Stimulated activated CD8-positive, alpha-beta memory T cell treated with anti-CD3 and anti-CD28 coated beads, Interleukin-12 subunit alpha, Interleukin-12 subunit beta, amount 100 ng/mL, for 24 hours (primary cell): Measurements from ENCODE around the gene ELP1.
"Not testable (repeated sequence)": the region's sequence is repeated elsewhere in the genome, so short reads cannot be mapped to it uniquely, and the experiment has no call there.

Experiments used
- DNase-seq: peaks from one replicate; pipeline ENCODE4 v3.0.0-alpha.2; 2020; ENCODE audit errors: extremely low read depth

ELP1 gene

DNA sequence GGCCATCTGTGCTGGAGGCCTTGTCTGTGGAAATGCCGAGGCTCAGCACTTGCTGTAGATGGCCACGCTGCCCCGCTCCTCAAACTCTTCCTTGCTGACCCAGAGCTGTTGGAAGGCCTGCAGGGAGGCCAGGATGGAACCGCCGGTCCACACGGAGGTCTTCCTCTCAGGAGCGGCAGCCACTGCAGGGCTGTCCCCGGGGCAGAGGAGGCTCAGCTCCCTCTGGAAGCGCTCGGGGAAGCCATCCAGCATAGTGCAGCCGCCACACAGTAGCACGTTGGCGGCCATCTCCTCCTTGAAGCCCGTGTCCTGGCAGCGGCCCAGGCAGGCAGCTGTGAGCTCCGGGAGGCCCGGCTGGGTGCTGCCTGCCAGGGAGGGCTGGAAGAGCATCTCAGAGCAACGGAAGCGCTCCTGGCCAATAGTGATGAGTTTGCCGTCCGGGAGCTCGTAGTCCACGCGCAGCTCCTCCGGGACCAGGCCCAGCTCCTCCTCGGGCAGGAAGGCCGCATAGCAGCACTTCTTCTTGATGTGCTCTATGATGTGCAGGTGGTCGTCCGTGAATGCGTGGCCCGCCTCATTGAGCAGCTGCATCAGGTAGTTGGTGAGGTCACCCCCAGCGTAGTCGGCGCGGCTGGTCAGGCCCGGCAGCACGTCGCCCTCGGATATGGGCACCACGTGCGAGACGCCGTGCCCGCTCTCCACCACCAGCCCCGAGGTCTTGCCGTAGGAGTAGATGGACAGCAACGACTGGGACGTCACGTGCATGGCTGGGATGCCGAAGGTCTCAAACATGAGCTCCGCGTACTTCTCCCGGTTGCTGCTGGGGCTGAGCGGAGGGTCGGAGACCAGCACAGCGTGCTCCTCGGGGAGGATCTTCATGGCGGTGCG lies 79.0 kb downstream of the ELP1 start:
- DNase-seq = no peak

DNA sequence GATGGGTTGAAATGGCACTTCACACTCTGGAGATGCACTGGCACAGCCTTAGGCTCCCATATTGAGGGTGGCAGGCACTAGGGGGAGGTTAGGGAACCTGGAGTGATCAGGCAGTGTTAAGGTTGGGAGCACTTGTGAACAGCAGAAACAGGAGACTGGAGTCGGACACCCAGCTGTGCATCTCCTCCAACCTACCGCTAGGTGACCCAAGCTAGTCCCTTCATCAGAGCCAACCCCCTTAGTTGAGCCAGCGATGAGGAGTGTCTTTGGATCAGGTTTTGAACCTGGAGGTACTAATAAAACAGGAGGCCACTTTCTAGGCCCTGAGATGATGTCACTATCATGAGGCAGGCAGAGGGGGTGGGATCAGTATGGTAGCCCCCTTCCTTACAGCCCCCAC lies 79.8 kb downstream of the ELP1 start:
- DNase-seq = no peak

DNA sequence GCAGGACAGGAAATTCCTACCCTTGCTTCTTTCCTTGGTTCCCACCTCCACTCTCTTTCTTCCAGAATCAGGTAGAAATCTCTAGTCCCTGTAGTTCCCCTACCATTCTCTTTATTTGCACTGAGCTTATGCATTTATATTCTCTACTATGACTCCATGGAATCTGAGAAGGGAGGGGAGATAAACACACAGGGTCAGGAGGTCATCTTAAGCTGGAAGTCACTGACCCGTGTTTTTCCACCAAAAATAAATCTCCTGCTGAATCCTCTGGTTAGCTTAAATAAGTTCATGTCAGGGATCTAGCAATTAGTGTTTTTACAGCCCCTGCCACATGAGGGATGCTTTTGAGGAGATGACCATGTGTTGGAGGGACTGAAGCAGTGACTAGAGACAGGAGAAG lies 81.8 kb downstream of the ELP1 start:
- DNase-seq = no peak

DNA sequence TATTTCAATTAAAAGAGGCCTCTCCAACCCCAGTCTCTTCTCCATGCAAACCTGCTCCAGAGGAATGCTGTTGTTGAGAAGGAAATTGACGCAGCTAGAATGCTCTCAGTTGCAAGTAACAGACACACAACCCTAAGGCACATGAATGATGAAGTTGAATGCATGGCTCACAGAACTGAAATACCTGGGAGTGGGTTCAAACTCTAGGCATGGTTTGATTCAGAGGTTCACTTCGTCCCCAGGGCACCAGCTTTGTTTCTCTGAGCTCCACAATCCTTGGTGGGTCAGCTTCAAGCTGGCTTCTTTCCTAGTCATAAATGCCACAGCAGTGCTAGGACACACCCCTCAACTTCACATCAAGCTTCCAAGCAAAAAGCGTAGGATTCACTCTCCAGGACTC lies 82.8 kb downstream of the ELP1 start:
- DNase-seq = no peak

DNA sequence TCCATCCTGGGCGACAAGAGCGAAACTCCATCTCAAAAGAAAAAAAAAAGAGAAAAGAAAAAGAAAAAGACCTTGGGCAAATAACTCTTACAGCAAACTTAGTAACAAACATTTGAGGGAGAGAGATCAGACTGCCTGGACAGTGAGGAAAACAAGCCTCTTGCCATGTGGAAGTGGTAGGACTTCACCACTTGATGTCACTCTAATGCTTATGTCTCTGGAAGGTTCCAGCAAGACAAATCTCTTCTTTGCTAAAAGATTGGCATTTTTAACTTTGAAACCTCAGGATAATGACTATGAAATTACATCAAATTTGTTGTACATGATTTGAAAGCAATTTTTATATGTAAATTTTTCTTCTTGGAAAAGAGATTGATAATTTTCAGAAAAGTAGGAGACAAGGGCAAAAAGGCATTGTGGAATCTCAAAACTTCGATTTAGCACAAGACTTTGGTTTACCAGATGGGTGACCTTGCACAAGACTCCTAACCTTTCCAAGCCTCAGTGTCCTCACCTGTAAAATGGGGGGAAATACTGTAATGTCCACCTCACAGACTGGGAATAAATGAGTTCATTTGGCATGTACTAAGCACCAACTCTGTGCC lies 83.5 kb downstream of the ELP1 start:
- DNase-seq = no peak

DNA sequence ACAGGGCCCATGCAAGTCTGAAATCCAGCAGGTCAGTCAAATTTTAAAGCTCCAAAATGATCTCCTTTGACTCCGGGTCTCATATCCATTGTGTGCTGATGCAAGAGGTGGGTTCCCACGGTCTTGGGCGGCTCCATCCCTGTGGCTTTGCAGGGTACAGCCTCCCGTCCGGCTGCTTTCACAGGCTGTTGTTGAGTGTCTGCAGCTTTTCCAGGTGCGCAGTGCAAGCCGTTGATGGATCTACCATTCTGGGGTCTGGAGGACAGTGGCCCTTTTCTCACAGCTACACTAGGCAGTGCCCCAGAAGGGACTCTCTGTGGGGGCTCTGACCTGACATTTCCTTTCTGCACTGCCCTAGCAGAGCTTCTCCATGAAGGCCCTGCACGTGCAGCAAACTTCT lies 85.6 kb downstream of the ELP1 start:
- not testable (repeated sequence) for DNase-seq

DNA sequence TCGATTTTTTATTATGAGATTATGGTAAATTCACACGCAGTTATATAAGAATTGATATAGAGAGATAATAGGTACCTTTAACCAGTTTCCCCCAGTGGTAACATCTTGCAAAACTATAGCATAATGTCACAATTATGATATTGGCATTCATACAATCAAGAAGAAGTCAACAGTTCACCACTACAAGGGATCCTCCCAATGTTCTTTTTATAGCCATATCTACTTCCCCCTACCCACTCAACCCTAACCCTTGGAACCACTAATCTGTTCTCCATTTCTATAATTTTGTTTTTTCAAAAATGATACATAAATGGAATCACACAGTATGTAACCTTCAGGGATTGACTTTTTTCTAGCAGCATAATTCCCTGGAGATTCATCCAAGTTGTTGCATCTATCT lies 88.0 kb downstream of the ELP1 start:
- DNase-seq = no peak

DNA sequence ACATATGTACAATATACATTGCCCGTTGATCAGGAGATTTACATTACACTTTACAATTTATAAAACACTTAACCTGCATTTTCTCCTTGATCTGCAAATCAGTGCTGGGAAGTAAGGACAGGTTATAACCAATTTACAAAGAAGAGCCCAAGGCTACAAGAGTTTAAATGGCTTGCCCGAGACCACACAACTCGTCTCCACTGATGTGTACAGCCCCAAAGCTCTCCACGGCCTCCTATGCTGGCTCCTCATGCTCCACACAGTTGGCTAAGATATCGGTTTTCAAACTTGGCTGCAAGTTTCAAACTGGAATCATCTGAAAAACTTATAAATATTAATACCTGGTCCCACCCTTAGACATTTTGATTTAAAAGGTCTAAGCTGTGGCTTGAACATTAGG lies 88.4 kb downstream of the ELP1 start:
- no peak for DNase-seq

DNA sequence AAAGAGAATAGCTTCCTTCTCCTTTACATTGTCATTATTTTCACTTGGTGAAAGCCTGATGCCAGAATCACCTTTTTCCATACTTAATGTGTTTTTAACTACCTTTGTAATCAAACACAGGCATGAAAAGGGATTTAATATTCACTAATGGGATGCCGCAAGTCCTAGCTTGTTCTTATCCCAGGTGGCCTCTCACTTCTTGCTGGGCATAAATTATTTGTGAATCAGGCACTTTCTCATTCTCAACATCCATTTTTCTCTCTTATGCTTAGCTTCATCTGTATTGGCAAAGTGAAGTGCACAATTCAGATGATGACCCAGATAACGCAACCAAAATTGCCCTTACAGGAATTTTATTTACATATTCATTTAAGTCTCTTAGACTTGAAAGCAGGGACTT lies 89.1 kb downstream of the ELP1 start:
- no peak for DNase-seq

DNA sequence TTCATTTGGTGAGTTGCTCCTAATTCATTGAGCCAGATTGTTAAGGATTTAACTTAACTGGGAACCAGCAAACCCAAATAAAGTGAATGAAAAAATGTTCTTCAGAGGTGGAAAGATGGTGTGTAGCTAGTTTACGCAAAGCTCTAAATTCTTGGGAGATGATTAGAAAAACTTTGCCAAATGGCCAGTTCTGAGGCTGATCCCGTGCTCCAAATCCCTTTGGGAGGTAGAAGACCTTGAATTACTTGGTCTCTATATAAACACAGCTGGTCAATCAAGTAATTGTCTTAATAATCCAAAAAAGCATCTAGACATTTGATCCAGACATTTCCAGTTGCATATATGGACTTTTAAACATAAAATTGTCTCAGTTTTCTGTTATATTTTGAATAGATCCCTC lies 89.5 kb downstream of the ELP1 start:
- DNase-seq = no peak

DNA sequence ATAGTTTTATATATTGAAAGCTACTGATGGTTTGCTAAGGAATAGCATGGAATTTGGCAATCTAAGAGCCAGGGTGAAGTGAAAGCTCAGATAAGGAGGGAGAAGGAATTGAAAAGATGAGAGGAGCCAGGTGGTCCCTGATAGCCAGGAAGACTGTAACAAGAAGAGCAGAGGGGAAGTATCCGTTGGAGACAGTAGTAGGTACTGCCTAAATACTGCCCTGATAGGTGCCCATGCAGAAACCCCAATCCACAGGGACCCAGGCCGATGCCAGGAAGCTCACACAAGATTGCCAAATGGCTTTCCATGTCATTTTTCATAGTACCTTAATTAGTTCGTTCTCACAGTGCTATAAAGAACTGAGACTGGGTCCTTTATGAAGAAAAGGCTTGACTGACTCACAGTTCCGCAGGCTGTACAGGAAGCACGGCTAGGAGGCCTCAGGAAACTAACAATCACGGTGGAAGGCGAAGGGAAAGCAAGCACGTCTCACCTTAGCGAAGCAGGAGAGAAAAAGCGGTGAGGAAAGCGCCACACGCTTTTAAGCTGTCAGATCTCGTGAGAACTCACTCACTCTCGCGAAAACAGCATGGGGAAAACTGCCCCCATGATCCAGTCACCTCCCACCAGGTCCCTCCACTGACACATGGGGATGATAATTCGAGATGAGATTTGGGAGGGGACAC lies 91.2 kb downstream of the ELP1 start:
- DNase-seq = no peak

DNA sequence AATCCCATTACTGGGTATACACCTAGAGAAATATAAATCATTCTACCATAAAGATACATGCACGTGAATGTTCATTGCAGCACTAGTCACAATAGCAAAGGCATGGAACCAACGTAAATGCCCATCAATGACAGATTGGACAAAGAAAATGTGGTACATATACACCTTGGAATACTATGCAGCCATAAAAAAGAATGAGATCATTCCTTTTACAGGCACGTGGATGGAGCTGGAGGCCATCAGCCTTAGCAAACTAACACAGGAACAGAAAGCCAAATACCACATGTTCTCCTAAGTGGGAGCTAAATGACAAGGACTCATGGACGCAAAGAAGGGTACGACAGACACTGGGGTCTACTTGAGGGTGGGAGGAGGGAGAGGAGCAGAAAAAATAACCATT lies 94.4 kb downstream of the ELP1 start:
- DNase-seq = not testable (repeated sequence)

DNA sequence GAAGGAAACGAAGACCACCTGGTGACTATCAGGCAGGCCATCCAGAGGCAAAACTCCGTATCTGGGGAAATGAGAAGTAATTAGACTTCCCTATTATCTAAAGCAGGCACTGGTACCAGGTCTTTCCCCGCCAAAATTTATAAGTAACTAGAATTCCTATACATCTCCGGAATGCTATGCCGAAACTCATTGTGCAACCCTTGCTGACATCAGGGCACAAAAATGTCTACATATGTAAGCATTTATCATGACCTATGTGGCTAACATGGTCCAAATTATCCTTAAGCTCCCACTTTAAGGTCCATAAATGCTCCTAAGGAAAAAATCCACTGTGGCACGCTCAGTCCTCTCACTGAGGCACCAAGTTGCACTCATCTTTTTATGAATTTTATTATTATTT lies 95.9 kb downstream of the ELP1 start:
- DNase-seq = no peak

DNA sequence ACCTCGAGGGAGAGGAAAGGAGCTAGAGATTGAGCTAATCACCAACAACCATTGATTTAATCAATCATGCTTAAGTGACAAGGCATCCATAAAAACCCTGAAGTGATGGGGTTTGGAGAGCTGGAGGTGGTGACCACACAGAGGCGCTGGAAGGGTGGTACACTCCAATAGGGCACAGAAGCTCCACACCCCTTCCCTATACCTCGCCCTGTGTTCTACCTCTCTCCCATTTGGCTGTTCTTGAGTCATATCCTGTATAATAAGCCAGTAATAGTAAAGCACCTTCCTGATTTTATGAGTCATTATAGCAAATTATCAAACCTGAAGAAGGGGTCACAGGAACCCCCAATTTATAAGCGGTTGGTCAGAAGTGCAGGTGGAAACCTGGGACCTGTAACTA lies 96.4 kb downstream of the ELP1 start:
- DNase-seq = no peak

DNA sequence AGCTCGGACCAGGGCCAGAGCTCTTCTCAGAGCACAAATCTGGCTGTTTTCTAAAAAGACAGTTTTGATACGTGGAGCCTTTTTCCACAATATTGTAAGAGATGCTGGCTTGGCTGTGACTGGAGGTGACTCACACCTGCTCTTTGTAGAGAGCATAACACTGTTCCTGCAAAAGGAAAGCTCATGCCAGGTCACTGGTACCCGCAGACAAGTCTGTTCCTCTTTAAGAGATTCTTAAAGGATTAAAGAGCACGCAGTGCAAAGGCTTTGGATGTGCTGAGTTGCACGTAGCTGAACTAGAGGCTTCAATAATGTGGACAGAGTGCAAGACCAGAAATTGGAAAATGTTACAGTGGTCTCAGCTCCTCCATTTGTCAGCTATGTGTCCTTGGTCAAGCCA lies 97.1 kb downstream of the ELP1 start:
- DNase-seq = no peak

DNA sequence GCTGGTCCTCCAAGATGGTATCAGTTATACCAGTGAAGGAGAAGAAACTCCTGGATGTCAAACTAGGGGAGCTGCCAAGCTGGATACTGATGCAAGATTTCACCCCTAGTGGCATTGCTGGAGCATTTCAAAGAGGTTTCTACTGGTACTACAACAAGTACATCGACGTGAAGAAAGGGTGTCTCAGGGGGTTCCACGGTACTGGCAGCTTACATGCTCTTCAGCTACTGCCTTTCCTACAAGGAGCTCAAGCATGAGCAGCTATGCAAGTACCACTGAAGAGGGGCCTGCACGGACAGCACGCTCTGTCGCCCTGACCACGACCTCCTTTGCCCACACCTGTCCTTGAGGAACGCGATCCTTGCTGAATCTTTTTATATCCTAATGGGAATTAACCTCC lies 97.6 kb downstream of the ELP1 start:
- DNase-seq = no peak

DNA sequence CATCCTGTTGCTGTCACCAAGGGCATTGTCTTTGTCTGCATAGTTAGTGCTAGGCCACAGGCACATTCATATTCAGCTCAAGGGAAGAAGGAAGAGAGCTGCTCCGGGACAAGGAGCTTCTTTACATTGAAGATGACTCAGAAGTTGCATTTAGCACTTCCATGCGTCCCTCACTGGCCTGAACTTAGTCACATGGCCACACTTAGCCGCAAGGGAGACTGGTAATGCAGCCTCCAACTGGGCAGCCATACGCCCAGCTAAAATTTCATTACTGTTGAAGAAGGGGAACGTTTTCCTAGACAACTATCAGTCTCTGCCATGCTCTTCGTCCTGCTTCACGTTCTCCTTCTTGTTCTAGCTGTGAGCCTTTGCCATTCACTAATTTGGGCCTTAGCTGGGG lies 98.1 kb downstream of the ELP1 start:
- DNase-seq = no peak

DNA sequence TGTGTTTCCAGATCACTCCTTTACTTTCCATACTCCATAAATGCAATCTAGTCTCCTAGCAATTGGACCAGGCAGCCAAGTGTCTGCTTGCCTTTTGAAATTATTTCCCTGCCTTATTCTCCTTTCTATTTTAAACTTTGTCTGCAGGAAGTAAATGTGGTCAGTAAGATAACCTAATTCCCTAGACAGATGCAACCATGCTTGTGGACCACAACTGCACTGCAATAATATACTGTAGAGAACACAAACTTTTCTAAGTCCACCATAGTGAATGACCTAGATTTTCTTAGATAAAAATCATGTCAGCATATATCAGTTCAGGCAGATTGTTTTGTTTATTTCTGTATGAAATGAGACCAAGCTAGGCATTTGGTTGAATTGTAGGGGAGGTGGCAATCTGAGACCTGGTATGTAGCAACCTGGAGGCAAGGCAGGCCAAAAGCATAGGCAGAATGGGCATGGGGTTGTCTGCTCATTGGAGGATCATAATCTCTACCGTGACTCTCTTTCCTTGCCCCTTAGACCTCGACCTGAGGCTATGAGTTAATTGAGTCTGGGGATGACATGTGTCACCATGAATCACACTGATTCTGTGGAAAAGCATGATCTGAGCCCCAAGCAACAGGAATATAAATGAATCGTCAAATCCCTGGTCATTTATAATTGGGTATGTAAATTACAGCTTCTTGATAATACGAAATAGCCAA lies 98.8 kb downstream of the ELP1 start:
- no peak for DNase-seq

DNA sequence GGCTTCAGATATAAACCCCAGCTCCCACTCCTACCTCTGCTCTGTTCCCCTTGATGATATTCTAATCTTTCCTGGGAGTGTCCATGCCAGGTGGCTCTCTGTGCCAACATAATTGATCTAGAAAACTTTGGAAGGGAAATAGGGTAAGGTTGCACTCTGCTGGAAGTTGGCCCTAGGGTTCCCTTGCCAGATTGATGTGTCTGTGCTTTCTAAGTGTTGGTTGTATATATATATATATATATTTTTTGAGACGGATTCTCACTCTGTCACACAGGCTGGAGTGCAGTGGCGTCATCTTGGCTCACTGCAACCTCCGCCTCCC lies 101.8 kb downstream of the ELP1 start:
- DNase-seq = no peak

DNA sequence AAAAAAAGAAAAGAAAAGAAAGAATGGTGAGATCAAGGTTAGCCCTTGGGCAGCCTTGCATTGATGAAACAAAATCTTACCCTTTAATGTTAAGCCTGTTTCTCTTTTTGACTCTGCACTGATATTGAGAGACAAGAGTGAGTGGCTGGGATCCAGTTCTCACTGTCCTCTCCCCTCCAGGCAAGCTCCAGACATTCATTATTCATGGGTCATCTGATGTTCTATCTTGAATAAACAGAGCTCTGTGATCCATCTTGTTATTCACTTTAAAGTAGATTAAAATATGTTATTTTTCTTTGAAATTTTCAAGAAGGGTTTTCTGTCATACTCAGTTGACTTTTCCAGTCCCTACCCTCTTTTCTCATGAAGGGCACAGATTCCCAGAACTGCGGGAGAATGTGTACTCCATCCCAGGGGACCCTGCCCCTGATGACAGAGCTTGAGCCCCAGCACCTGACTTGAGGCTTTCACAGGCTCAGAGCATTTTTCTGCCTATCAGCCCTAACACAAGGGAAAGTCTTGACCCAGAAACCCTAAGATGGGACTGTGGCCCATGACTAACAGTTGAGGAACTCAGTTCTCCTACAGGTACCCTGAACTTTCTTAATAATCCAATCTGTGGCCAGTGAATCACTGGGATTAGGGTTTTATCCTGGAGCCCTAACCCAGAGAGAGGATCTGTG lies 102.3 kb downstream of the ELP1 start:
- DNase-seq = no peak

DNA sequence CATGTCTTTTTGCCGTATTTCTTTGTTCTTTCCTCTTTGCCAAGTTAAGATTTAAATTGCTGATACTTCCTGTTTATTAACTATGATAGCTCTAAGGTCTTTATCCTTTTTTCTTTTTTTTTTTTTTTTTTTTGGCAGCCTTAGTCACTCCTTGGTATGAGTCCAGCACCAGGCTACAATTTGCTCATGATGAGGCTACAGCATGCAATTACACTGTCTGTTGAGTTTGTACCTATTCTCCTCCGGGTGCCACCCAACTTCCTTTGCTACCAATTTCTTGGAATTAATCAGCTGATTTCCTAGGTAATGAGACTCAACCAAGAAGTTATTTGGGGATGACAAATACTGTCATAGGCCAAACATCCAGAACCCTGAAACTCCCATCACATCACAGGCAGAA lies 103.7 kb downstream of the ELP1 start:
- DNase-seq = no peak

DNA sequence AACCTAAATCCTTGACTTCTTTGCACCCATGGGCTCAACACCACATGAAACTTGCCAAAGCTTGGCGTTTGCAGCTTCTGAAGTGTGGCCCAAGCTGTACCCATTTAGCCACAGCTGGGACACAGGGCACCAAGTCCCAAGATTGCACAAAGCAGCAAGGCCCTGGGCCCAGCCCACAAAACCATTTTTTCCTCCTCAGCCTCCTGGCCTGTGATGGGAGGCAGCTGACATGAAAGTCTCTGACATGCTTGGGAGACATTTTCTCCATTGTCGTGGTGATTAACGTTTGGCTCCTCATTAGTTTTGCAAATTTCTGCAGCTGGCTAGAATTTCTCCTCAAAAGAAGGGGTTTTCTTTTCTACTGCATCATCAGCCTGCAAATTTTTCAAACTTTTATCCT lies 110.1 kb downstream of the ELP1 start:
- no peak for DNase-seq
